Ovary (tissue), 9 donors: ENCODE data around the gene PMF1. TPM values are rescaled to one million over a fixed set of nuclear protein-coding genes. Genes with fewer than 3 reads are reported as not detected.

Experiments used
- DNase-seq, 5 donors: peaks; one replicate each; pipeline ENCODE4 v3.0.0-alpha.2; 2019 to 2020
- H3K27ac ChIP-seq, 2 donors: fragments of 200-600 bp; one replicate each; pipeline versions ENCODE4 v1.5.1 to v1.8.0; 2019 to 2022
- H3K27me3 ChIP-seq: fragments of 200-600 bp; one replicate; pipeline ENCODE4 v1.8.0; 2022
- H3K36me3 ChIP-seq: fragments of 200-600 bp; sonication (generic); one replicate; pipeline ENCODE4 v1.5.1; 2019
- H3K4me1 ChIP-seq: one replicate; pipeline ENCODE4 v1.8.1; 2013; ENCODE audit warnings: mild to moderate bottlenecking, moderate library complexity; ENCODE audit not compliant: insufficient read depth
- H3K4me3 ChIP-seq: fragments of 200-600 bp; sonication (generic); one replicate; pipeline ENCODE4 v1.5.1; 2017
- H3K9me3 ChIP-seq, 2 donors: fragments of 200-600 bp in 1 of 2; sonication (generic) in 1 of 2; one replicate each; pipeline versions ENCODE4 v1.5.1 to v1.8.1; 2013 to 2019; ENCODE audit warnings: mild to moderate bottlenecking in 1 of 2, moderate library complexity in 1 of 2
- EP300 ChIP-seq: sonication (generic); formaldehyde crosslinking; IDR thresholded peaks from one replicate; pipeline ENCODE4 v1.6.1; 2017; ENCODE audit warnings: antibody characterized with exemption
- POLR2A ChIP-seq: fragments of 450-650 bp; IDR thresholded peaks from one replicate; pipeline ENCODE4 v1.6.1; 2017; ENCODE audit warnings: antibody characterized with exemption, mild to moderate bottlenecking, moderate library complexity
- WGBS, 3 donors: extraction: QIAGEN DNeasy Blood & Tissue Kit in 1 of 3; methylation state at CpG; one replicate each; pipeline versions ENCODE4 v1.1.5 to v1.1.7; 2013 to 2017; 5-methylcytosine and 5-hydroxymethylcytosine counted together
- intact Hi-C, 4 donors: fragments of 100-400 bp; cut with DNase I; formaldehyde crosslinking; loops; one replicate each; pipeline versions ENCODE4 v1.11.0 to v1.15.1; 2022 to 2023
- polyA plus RNA-seq, 2 donors: library from polyadenylated mRNA; stranded (reverse); fragments of 200-250 nt in 1 of 2; fragments of 350-450 nt in 1 of 2; fragmentation: Illumina TruSeq in 1 of 2; extraction: RNeasy Lipid Tissue Mini Kit (QIAGEN cat#74804) in 1 of 2; gene quantifications; one replicate each; pipeline ENCODE4 v1.2.3, GENCODE V29; 2013 to 2014
- total RNA-seq, 7 donors: library from RNA; depleted of rRNA in 2 of 7; stranded (reverse); fragments of >200 nt in 2 of 7; fragmentation: NEBNext Ultra II Directional in 3 of 7; extraction: Animal tissue kit (Norgen Biotek cat#: 25700) in 3 of 7; gene quantifications; one replicate each; pipeline versions ENCODE4 v1.1.0 to v1.2.4, GENCODE V29; 2016 to 2023
- TF ChIP-seq, protein P1 (sequence below), 3 donors: fragments of 450-650 bp in 2 of 3; fragments of 200-600 bp in 1 of 3; IDR thresholded peaks; one replicate each; pipeline versions ENCODE4 v1.5.1 to v1.8.0; 2016 to 2022; ENCODE audit warnings: antibody characterized with exemption in 3 of 3, mild to moderate bottlenecking in 1 of 3
- donor health status: DM: no; HTN: no; CAD: no; lungs with moderate emphysema.
- donor health status: DM: no; HTN: no; CAD: no.
- donor health status: Bipolar disorder and iron deficiency.
- donor health status: DM: yes; HTN: yes; CAD: no.
- donor health status: DM: no; HTN: no; CAD: no.
- donor health status: DM: yes; HTN: yes; CAD: no.

Gene PMF1
- total and polyA plus RNA-seq, 9 donors, result 35.0 to 84.2 (median 53.0) TPM

DNA sequence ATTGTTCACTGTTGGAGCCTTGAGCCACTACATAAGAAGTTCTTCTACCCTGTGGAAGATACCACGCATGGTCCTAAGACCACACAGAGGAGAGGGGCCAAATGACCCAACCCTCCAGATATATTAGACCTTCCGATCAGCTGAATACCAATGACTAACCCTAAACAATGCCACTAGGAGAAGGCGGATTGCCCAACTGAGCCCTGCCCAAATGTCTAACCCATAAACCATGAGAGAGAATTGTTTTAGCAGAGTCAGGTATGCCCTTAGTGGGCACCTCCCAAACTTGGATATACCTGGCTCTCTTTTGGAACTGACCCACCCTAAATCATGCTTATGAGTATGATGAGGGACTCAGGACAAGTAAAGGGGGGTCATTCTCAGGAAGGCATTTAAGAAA, 57.5 kb downstream of the PMF1 start:
- Histone ChIP-seq H3K27me3 (no peaks in the 10 kb centered on the region), H3K4me3 (no peak overlapping the region), H3K9me3 (no peaks in the 10 kb centered on the region), H3K4me1 (no peaks in the 10 kb centered on the region), H3K36me3 (no peaks in the 10 kb centered on the region), H3K27ac (no peak overlapping the region)
- DNase-seq, result no peak
- TF ChIP-seq, protein P1, sequence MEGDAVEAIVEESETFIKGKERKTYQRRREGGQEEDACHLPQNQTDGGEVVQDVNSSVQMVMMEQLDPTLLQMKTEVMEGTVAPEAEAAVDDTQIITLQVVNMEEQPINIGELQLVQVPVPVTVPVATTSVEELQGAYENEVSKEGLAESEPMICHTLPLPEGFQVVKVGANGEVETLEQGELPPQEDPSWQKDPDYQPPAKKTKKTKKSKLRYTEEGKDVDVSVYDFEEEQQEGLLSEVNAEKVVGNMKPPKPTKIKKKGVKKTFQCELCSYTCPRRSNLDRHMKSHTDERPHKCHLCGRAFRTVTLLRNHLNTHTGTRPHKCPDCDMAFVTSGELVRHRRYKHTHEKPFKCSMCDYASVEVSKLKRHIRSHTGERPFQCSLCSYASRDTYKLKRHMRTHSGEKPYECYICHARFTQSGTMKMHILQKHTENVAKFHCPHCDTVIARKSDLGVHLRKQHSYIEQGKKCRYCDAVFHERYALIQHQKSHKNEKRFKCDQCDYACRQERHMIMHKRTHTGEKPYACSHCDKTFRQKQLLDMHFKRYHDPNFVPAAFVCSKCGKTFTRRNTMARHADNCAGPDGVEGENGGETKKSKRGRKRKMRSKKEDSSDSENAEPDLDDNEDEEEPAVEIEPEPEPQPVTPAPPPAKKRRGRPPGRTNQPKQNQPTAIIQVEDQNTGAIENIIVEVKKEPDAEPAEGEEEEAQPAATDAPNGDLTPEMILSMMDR (IDR thresholded peaks at IDR 0.05), result no peak
- no peak for TF ChIP-seq EP300
- no peak for TF ChIP-seq POLR2A
- intact Hi-C loops, result no loop called here
- 90 to 97% (median 96%) methylated on average over 3 of the region's 3 CpGs for WGBS, 3 donors

DNA sequence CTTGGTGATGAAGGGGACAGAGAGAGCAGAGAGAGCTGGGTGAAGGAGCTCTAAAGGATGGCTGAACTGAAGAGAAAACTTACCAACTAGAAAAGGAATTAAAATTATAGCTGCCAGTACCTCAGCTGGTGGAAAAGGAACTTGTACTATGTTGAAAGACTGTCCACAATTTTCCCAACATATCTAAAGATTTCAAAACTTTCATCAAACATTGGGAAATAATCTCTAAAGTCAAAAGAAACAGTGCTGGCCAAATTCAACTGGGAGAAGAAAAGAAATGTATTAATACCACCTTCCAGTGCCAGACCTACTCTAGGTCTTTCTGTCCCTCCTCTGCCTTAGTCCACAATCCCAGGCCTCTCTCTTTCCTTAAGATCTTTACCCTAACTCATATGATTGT, 63.7 kb downstream of the PMF1 start:
- Histone ChIP-seq H3K4me3 (no peak overlapping the region), H3K27me3 (no peaks in the 10 kb centered on the region), H3K4me1 (peaks cover 5% of the 10 kb centered on the region), H3K9me3 (no peaks in the 10 kb centered on the region), H3K36me3 (no peaks in the 10 kb centered on the region), H3K27ac (no peak overlapping the region)
- TF ChIP-seq POLR2A, result no peak
- TF ChIP-seq, protein P1 (IDR thresholded peaks at IDR 0.05), result no peak
- no peak for TF ChIP-seq EP300
- no peak for DNase-seq
- intact Hi-C loops, result no loop called here

DNA sequence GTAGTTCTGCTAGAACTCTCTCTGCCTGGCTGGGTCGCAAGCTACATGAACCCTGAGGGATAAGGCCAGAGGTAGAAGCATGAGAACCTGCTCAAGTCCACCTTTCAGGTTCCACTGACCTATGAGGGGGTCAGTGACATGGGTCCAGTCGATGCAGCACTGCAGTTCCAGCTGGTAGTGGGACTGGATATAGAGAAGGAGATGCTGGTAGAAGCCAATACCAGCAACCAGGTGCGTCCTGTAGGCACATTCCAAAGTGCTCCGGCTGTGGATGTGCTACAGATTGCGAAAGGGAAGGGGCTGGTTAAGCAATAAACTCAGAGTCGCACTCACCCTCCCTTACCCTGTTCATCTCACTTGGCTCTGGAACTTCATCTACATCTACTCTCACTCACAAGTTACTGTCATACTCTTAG, 64.2 kb downstream of the PMF1 start:
- TF ChIP-seq EP300 (no peak), POLR2A (no peak)
- TF ChIP-seq, protein P1 (IDR thresholded peaks at IDR 0.05), result no peak
- Histone ChIP-seq H3K27me3 (no peaks in the 10 kb centered on the region), H3K4me1 (peaks cover 7% of the 10 kb centered on the region), H3K4me3 (no peak overlapping the region), H3K36me3 (no peaks in the 10 kb centered on the region), H3K27ac (no peak overlapping the region), H3K9me3 (no peaks in the 10 kb centered on the region)
- intact Hi-C loops, result no loop called here
- no peak for DNase-seq
- WGBS, 3 donors, result 79 to 89% (median 87%) methylated on average over 6 of the region's 6 CpGs

DNA sequence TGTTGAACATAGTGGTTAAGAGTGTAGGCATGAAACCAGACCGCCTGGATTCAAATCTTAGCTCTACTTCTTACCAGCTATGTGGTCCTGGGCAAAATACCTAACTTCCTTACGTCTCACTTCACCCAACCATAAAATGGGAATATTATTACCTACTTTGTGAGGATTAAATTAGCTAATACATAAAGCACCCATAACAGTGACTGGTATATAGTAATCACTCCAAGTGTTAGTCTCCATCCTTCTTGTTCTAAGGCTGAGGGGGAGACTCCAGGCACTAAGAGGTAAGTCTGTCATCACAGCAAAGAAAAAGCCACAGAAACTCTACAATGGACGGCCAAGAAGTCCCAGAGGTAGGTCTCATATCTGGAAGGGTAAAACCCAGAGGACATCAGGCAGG, 67.0 kb downstream of the PMF1 start:
- H3K36me3 ChIP-seq, result no peaks in the 10 kb centered on the region
- no peak overlapping the region for H3K4me3 ChIP-seq
- DNase-seq, result no peak
- no peaks in the 10 kb centered on the region for H3K27me3 ChIP-seq
- H3K9me3 ChIP-seq, result no peaks in the 10 kb centered on the region
- H3K27ac ChIP-seq, result no peak overlapping the region
- WGBS, 3 donors, result 91 to 93% (median 92%) methylated on average over 3 of the region's 3 CpGs
- intact Hi-C loops, result no loop called here
- peaks cover 7% of the 10 kb centered on the region for H3K4me1 ChIP-seq
- TF ChIP-seq POLR2A (no peak), EP300 (no peak)
- TF ChIP-seq, protein P1 (IDR thresholded peaks at IDR 0.05), result no peak

DNA sequence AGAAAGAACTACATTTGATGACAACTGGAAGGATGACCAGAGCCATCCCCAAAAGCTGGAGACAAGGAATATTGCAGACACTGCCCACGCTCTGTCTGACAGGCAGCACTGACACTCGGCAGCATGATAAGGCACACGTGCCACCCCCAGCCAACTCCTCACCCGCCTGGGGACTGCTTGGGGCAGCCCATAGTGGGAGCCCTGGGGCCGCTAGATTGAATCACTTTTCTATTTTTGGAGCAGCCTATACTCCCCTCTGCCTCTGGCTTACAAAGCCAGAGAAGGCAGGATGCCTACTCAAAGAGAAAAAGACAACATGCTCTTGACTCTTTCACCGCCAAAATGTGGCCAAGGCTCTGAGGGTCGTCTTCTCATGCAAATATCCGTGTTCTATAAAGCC, 68.5 kb downstream of the PMF1 start:
- H3K4me3 ChIP-seq, result peak overlapping the region; percentile 81
- intact Hi-C loops, result no loop called here
- H3K36me3 ChIP-seq, result no peaks in the 10 kb centered on the region
- H3K27ac ChIP-seq, result no peak overlapping the region
- 10 to 16% (median 11%) methylated on average over 8 of the region's 8 CpGs for WGBS, 3 donors
- no peak for TF ChIP-seq POLR2A
- TF ChIP-seq, protein P1 (IDR thresholded peaks at IDR 0.05), result no peak
- no peak for TF ChIP-seq EP300
- H3K4me1 ChIP-seq, result peaks cover 7% of the 10 kb centered on the region
- H3K27me3 ChIP-seq, result no peaks in the 10 kb centered on the region
- no peak for DNase-seq
- H3K9me3 ChIP-seq, result no peaks in the 10 kb centered on the region
